Ovary (tissue), 3 donors: ENCODE results near the gene ZNF565.

Source experiments
- CTCF ChIP-seq, 3 donors: fragments of 450-650 bp in 2 of 3; fragments of 200-600 bp in 1 of 3; IDR thresholded peaks; one replicate each; pipeline versions ENCODE4 v1.5.1 to v1.8.0; 2016 to 2022; ENCODE audit warnings: antibody characterized with exemption in 3 of 3, mild to moderate bottlenecking in 1 of 3
- POLR2A ChIP-seq: fragments of 450-650 bp; IDR thresholded peaks from one replicate; pipeline ENCODE4 v1.6.1; 2017; ENCODE audit warnings: antibody characterized with exemption, mild to moderate bottlenecking, moderate library complexity
- donor health status: DM: no; HTN: no; CAD: no.

GRCh38 chr19:36182612-36183244, 31.7 kb downstream of the ZNF565 start:
- no peak for TF ChIP-seq CTCF (IDR thresholded peaks at IDR 0.05)
- no peak for TF ChIP-seq POLR2A
